SK-N-MC (cell line): ENCODE data around the gene URB2.

ENCODE experiments used
- EZH2 ChIP-seq: fragments of 200-600 bp; sonication (generic); IDR thresholded peaks from one replicate; pipeline ENCODE4 v1.6.1; 2017; ENCODE audit warnings: antibody characterized with exemption
- POLR2AphosphoS5 ChIP-seq: IDR thresholded peaks from 2 replicates; pipeline ENCODE4 v1.6.1; 2012; ENCODE audit warnings: mild to moderate bottlenecking, low read depth, low read length, borderline replicate concordance

DNA sequence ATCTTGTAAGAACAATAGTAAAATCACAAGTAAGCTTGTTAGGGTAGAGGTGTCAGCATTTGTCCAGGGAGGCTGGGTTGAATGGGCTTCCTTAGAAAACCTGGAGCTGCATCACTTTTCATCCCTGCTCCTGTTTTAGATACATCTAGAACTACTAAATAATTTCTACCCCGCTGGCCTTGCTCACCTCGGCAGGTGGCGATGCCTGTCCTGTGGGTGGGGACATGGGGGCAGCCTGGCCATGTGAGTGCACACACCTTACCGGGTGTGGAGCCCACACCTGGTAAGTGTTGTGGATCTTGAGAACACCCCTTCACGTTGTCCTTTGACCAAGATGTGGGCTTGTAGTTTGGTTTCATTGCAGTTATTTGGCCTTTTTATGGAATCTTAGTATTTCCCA lies 29.7 kb downstream of the URB2 start:
- TF ChIP-seq POLR2AphosphoS5 (no peak), EZH2 (no peak)
